ENCODE data around the gene MYRF.

MYRF gene

DNA sequence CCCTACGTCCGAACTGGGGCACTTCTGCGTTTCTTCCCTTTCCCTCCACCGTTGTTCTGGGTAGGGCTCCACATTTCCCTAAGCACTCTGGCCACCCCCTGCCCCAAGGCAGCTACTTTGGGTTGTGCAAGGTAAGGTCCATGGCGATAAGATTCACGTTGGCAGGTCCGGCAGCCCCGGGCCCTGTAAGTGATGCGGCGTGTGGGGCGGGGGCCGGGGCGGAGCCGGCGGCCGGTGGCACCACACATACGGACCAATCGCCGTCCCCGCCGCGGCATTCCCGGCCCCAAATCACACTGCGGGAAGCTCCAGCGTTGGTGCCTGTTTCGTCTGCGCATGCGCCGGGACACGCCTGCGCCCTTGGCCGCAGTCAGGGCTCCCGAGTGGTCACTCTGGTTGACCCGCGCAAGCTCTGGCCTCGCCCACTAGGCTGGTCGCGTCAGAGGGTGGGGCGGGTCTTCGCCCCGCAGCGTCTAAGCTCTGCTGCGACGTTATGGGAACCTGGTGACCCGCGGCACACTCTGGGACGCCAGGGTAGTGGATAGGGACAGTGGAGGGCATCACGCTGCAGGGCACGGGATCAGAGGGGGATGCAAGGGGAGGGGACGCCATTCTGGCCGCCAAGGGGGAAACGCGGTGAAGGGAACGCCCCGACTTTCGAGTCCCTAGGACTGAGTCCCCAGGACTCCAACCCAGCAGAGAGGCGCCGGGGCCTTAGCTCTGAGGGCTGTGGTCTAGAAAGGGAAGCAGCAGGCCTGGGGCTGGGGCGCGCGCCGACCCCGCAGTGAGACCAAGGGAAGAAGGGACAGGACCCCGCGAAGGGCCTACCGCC is 62.7 kb downstream of the MYRF start:
- DNase-seq (ENCODE audit: low read depth in 1 of 2, low spot score in 1 of 2): no peak

DNA sequence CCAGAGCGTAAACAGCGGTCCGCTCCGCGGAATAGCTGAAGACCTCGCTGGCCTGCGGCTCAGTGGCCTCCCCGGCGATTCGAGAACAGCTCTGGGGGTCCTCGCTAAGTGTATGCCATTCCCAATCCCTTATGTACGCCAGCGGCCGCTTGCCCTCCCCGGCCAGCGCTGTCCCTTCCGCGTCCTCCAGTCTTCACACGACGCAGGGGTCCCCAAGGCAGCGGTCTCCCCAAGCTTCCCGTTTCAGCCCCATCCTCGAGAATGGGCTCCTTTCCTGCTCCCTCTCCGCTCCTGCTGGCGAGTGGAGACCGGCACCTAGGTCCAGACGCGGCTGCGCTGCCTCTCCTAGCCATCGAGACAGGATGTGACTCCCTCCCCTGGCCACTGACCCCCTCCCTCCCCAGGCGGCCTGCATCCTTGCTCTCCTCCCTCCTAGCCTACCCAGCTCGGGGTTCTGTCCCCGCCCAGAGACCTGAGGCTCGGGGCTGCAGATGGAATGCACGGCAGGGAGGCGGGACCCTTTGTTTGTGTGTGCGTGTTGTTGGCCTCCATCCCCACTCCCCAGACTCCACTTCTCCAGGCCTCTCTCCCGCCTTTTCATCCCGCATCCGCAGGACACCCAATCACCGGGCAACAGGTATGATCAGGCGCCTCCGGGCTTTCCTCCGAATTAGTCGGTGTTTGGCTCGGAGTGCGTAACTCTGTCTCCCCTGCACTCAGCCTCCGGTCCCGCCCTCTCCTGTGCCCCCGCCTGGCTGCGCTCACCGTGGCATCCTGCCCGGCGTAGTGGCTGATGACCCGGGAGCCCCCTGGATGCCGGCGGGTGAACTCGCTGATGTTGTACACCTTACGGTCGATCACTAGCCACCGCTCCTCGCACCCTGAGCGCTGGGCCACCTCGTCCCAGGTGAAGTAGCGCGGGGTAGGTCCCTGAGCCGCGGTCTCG is 63.6 kb downstream of the MYRF start:
- no peak for DNase-seq (ENCODE audit: low read depth in 1 of 2, low spot score in 1 of 2)

- DNase-seq (ENCODE audit: low read depth in 1 of 2, low spot score in 1 of 2): peak; percentile 44 to 62
These were observed 64.5 kb downstream of the MYRF start, which contains the start of gene FADS1 for GRCh38 chr11:61816736-61817455. Gene FADS1, minus strand, starts transcription at chr11:61817003. Its CDS starts 74 bp downstream, at chr11:61816929.

GRCh38 chr11:61817471-61818202 is 65.2 kb downstream of the MYRF start:
- no peak for DNase-seq (ENCODE audit: low read depth in 1 of 2, low spot score in 1 of 2)

DNA sequence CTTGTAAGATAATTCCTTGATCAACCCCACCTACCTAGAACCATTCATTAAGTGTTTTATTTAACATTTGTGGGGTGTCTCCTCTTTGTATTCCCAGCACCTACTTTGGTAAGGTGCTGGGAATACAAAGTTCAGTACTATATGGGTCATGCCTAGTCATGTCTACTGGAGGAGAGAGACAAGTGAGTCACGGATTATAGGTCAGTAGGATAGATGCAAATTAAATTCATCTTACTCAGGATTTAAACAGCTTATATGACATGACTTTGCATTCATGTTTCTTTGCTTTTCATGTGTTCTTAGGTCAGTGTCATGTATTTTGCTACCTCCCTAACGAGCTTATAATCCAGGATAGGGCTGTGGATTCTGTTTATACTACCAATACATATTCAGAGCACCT is 67.7 kb downstream of the MYRF start:
- no peak for DNase-seq (ENCODE audit: low read depth in 1 of 2, low spot score in 1 of 2)

DNA sequence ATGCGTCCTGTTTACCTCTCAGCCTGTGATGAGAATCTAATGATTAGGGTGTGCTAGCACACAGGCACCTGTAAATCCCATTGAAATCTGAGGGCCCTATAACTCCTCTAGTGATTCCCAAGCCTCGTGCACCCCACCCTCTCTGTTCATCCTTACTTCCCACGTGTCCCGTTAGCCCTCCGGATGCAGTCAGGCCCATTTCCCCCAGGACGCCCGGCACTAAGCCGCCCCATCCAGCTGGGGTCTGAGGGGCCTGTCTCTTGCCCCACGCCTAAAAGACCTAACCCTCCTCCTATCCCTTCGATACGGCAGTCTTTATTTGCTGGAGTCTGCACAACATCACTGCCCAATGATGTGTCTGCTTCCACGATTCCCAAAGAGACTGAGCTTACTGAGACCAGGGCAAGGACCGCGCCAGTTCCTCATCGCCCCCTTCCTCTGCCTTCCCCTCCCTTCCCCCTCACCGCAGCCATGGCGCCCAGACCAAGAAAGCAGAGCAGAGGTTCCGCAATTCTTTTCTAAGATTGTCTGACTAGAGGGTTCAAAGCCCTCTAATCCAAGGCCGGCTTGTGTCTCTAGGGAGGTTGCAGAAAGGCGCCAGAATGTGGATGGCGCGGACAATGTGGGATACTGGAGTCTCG is 74.6 kb downstream of the MYRF start:
- no peak for DNase-seq (ENCODE audit: low read depth in 1 of 2, low spot score in 1 of 2)

GRCh38 chr11:61827571-61828378 is 75.3 kb downstream of the MYRF start, which contains the start of gene FADS2:
Gene FADS2, plus strand, starts transcription at chr11:61828300. Its CDS starts 91 bp downstream, at chr11:61828391.
- DNase-seq (ENCODE audit: low read depth in 1 of 2, low spot score in 1 of 2): peak in 1 of 2 donors; percentile 46

DNA sequence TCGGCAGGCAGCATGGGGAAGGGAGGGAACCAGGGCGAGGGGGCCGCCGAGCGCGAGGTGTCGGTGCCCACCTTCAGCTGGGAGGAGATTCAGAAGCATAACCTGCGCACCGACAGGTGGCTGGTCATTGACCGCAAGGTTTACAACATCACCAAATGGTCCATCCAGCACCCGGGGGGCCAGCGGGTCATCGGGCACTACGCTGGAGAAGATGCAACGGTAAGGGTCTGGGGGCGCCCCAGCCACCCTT is 75.9 kb downstream of the MYRF start:
- no peak for DNase-seq (ENCODE audit: low read depth in 1 of 2, low spot score in 1 of 2)

GRCh38 chr11:61828629-61829407 is 76.4 kb downstream of the MYRF start:
- DNase-seq (ENCODE audit: low read depth in 1 of 2, low spot score in 1 of 2): no peak

GRCh38 chr11:61829806-61830205 is 77.4 kb downstream of the MYRF start:
- no peak for DNase-seq (ENCODE audit: low read depth in 1 of 2, low spot score in 1 of 2)

DNA sequence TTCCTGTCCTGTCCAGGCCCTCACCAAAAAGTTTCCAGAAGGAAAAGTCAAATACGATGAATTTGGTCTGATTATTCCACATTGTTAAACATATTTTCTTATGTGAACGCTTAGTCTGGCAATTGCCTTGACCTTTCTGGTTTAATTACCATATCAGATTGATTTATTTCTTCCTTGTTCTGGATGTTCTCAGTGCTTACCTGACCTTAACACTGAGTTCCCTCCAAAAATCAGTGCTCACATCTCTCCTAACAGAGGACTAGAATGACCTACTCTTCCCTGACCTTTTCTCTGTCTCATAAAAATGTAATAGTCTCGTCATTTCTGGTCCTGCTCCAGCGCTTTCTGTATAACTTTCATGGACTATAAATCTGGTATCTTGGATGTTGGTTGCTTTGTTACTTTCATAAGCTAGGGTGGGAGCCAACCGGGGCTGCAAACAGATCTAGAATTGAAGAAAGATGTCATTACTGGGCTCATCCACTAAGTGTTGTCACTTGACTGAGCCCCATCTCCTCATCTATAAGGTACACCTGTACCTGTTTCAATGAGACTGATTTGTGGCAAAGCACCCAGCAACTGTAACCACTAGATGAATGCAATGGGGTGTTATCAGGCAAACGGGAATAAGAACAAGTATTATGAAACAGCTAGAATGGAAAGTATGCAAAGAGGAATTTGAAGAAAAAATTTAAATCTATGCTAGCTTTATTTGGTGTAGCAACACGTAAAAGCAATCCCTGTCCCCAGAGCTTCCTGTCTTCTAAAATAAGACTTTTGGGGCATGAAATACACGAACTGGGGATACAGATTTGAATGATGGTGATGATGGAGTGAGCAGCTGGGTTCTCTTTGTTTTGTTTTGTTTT is 78.0 kb downstream of the MYRF start:
- no peak for DNase-seq (ENCODE audit: low read depth in 1 of 2, low spot score in 1 of 2)

- DNase-seq (ENCODE audit: low read depth in 1 of 2, low spot score in 1 of 2): no peak
These were observed 79.8 kb downstream of the MYRF start for GRCh38 chr11:61832207-61832606.

DNA sequence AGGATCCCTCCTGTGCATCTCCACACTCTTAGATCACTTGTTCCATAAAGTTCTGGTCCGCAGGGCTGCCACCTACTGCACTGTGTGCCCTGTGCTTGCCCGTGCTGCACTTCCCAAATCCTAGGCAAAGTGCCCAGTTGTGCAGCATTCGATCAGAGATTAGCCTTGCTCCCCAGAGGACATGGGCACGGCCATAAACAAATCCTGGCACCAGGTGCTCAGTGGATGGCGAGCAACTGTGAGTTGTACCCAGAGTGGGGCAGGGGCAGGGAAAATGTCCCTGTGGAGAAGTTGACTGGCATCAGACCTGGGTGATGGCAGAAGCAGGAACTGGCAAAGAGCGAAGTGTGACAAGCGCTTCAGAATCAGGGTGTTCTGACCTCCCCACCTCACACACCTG is 80.3 kb downstream of the MYRF start:
- no peak for DNase-seq (ENCODE audit: low read depth in 1 of 2, low spot score in 1 of 2)

DNA sequence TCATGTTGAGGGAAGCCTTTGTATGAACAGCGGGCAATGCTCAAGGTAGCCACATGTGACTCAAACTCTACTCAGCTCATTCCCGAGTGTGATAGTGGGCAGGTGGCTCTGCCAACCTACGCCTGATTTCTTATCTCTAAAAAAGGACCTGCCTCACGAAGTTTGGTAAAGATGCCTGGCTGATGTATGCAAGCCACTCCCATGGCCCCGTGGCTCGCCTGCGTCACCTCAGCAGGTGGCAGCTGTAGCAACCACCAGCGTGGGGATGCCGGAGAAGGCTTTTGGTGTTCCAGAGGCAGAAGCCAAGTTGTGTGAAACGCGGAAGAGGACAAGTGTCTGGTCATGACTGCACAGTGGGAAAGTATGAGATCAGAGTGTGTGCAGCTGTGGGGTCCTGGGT is 81.0 kb downstream of the MYRF start:
- no peak for DNase-seq (ENCODE audit: low read depth in 1 of 2, low spot score in 1 of 2)

GRCh38 chr11:61833926-61834277 is 81.5 kb downstream of the MYRF start:
- no peak for DNase-seq (ENCODE audit: low read depth in 1 of 2, low spot score in 1 of 2)

GRCh38 chr11:61834278-61835048 is 82.0 kb downstream of the MYRF start:
- no peak for DNase-seq (ENCODE audit: low read depth in 1 of 2, low spot score in 1 of 2)

DNA sequence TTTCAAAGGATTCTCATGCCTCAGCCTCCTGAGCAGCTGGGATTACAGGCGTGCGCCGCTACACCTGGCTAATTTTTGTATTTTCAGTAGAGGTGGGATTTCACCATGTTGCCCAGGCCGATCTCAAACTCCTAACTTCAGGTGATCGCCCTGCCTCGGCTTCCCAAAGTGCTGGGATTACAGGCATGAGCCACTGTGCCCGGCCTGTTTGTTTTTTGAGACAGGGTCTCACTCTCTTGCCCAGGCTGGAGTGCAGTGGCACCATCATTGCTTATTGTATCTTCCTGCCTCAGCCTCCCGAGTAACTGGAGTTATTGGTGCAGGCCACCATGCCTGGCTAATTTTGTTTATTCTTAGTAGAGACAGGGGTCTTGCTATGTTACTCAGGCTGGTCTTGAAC is 83.8 kb downstream of the MYRF start:
- DNase-seq (ENCODE audit: low read depth in 1 of 2, low spot score in 1 of 2): no peak
